ENCODE results near the gene ZFYVE19. TPM values are rescaled to one million over a fixed set of nuclear protein-coding genes. Genes with fewer than 3 reads are reported as not detected.

ZFYVE19 gene
- total and polyA plus RNA-seq, 2 experiments from 2014 or later, result 8.5 to 22.7 TPM

GRCh38 chr15:40819048-40819447 is 12.2 kb downstream of the ZFYVE19 start:
- H3K4me2 ChIP-seq, result no peak overlapping the region
- Mint-ChIP-seq H3K4me1 (no peaks in the 10 kb centered on the region), H3K36me3 (ENCODE audit: low read depth) (peaks cover 6% of the 10 kb centered on the region; the same call in 1 of the 3 replicates)

More at GRCh38 chr15:40819048-40819447, 12.2 kb downstream of the ZFYVE19 start:
- no peak overlapping the region for H3K27ac Mint-ChIP-seq
- Histone ChIP-seq H3K4me3 (no peak overlapping the region), H3K27ac (ENCODE audit: low read depth) (no peak overlapping the region), H3K9me2 (ENCODE audit: insufficient read depth) (no peaks in the 10 kb centered on the region), H3K4me1 (ENCODE audit: insufficient read depth) (no peaks in the 10 kb centered on the region), H2AFZ (no peak overlapping the region), H4K20me1 (replicated peaks; ENCODE audit: insufficient read depth) (no peaks in the 10 kb centered on the region), H3K36me3 (ENCODE audit: insufficient read depth) (no peaks in the 10 kb centered on the region), H3K79me2 (replicated peaks; ENCODE audit: insufficient read depth) (no peaks in the 10 kb centered on the region), H3F3A (replicated peaks; ENCODE audit: low read depth) (no peaks in the 10 kb centered on the region), H3K27me3 (ENCODE audit: insufficient read depth) (no peaks in the 10 kb centered on the region)
- H3K4me3 Mint-ChIP-seq, result no peak overlapping the region
- no peak for DNase-seq (ENCODE audit: low spot score)
- ATAC-seq, result no peak
- no peaks in the 10 kb centered on the region for H3K9me3 Mint-ChIP-seq
- peaks cover 5% of the 10 kb centered on the region for H3K27me3 Mint-ChIP-seq (ENCODE audit: insufficient read depth, low read depth, poor library complexity)
- TF ChIP-seq ZNF331 (CRISPR knock-in tag; IDR thresholded peaks at IDR 0.05; ENCODE audit: low read depth) (no peak), ZNF462 (CRISPR knock-in tag; IDR thresholded peaks at IDR 0.05) (no peak), POLR2AphosphoS5 (IDR thresholded peaks at IDR 0.05; ENCODE audit: low read depth) (no peak)
